ENCODE results near the gene ALG14.
"Not testable (repeated sequence)": the region's sequence is repeated elsewhere in the genome, so short reads cannot be mapped to it uniquely, and the experiment has no call there.

The ALG14 gene

GRCh38 chr1:95041491-95042165 lies 31.1 kb downstream of the ALG14 start:
- no peak for DNase-seq (ENCODE audit: low read depth)

GRCh38 chr1:95040032-95040525 lies 32.7 kb downstream of the ALG14 start:
- no peak for DNase-seq (ENCODE audit: low read depth)

GRCh38 chr1:95039360-95040031 lies 33.3 kb downstream of the ALG14 start:
- DNase-seq (ENCODE audit: low read depth): no peak

- no peak for DNase-seq (ENCODE audit: low read depth)
These were observed 37.2 kb downstream of the ALG14 start for GRCh38 chr1:95035536-95035935.

DNA sequence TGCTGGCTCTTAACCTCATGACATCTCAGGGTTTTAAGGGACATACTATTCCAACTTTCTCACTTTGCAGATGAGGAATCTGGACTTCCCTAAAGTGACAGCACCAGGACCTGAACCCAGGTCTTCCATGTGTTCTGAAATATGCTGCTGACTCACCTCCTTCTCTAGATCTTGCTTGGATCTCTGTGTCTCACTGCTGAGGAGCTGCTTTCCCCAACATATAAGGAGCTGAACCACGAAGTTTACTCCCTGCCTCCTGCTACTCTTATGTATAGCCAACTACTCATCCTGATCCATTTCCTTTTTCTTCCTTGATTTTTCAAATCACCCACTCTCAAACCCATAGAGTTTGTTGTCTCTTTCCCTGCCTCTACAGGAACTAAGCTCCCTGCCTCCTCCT lies 38.2 kb downstream of the ALG14 start:
- no peak for DNase-seq (ENCODE audit: low read depth)

- DNase-seq (ENCODE audit: low read depth): no peak
These were observed 38.9 kb downstream of the ALG14 start for GRCh38 chr1:95033843-95034242.

GRCh38 chr1:95029532-95029931 lies 43.2 kb downstream of the ALG14 start:
- DNase-seq (ENCODE audit: low read depth): no peak

DNA sequence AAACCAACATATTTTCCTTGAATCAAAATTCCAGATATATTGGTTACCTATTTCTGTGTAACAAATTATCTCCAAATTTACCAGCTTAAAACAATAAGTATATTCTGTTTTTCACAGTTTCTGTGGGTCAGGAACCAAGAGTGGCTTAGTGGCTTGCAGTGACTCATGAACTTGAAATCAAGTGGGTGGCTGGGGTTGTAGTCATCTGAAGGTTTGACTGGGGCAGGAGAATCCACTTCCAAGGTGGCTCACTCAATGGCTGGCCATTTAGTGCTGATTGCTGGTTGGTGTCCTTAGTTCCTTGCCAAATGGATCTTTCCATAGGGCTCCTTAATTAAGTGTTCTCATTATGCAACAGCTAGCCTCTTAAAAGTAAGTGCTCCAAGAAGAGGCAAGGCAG lies 43.8 kb downstream of the ALG14 start:
- DNase-seq (ENCODE audit: low read depth): no peak

GRCh38 chr1:95027046-95027445 lies 45.7 kb downstream of the ALG14 start:
- DNase-seq (ENCODE audit: low read depth): no peak

- DNase-seq (ENCODE audit: low read depth): no peak
These were observed 49.2 kb downstream of the ALG14 start for GRCh38 chr1:95023399-95024043.

GRCh38 chr1:95022644-95022926 lies 50.2 kb downstream of the ALG14 start:
- no peak for DNase-seq (ENCODE audit: low read depth)

DNA sequence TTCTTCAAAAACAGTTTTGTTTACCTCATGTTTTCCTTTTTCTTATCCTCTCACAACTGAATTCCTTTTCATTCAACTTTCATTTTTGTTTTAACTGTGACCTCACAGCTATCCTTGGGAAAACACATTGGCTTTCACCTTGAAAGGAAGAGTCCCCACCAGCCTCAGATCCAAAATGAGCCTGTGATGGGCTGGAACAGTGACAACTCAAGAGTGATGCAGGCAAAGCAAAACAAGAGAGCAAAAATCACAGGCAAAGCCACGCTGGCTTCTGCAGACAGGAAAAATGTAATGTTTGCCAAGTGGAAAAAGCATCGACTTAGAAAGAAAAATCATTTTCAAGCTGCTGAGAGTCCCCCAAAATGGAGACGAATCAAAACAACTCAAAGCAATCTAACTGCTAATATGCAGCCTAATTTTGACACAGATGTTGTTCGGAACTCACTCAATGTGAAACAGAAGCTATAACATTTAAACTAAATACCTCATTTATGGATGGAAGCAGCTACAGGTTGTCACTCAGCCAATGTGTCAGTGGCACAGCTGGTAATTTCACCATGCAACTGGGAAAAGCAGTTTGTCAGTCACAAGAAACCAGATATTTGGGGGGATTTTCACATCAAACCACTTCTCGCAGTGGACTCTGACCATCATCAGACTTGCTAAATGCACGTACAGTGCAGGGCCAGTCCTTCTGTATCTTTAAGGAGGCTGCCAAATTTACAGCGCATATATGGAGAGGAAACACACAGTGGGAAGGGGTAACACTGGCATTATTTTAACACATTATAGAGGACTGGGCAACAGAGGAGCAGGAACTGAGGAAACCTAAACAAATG lies 50.7 kb downstream of the ALG14 start:
- DNase-seq (ENCODE audit: low read depth): no peak

DNA sequence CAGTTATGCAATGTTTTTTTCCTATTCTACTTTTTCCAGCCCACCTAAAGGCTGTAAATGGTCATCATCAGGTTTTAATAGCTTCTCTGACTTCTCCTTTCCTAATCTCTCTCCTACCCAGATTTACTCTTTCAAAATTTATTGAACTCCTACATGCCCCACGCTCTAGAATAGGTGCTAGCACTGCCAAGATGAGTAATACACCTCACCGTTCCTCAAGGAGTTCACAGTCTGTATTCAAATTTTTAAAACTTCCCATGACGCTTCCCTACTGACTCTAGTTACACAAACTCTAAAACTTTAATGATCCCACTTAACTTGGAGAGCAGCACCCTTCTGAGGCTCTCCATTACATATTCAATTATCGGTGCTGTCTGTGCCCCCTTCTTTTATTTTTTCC lies 51.6 kb downstream of the ALG14 start:
- DNase-seq (ENCODE audit: low read depth): no peak

DNA sequence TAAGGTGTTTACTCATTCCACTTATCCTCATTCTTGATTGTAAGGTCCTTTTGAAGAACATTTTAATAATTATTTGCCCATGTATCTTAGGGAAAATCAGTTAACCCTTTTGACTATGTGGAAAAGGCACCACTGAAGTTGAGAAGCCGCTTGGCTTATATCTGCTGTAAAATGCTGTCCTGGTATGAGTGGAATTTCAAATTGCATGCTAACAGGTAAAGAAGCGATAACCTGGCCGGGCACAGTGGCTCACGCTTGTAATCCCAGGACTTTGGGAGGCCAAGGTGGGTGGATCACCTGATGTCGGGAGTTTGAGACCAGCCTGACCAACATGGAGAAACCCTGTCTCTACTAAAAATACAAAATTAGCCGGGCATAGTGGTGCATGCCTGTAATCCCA lies 53.3 kb downstream of the ALG14 start:
- not testable (repeated sequence) for DNase-seq (ENCODE audit: low read depth)

DNA sequence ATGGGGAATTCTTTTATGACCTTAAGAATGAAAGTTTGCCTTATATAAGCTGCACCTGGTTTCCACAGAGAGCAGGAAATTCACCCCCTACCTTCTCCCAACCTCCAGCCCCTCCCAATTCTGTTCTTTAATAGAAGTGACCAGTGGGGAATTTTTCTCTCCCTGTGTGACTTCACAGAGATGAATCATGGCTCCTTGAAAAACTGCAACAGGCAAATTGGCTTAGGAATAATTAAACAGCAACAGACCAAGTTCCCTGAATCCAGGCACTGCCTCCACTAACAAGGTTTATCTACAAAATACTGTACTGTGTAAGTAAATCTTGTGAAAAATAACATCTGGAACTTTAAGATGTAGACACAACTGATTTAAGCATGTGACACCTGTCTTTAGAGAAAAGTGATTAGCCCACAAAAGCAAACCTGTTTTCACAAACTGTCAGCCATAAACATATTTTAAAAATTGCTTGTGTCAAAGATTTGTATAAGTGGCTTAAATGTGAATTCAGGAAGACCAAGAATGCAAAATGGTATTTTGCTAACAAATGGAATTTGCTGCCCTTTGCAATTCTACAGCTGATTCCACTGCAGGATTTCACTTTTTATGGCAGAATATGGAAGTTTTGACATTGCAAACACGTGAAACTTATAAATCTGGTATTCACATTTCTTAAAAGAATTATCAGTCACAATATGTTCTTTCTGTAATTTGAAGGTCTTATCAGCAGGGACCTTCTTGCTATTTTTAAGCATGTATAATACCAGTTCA lies 54.0 kb downstream of the ALG14 start:
- no peak for DNase-seq (ENCODE audit: low read depth)

DNA sequence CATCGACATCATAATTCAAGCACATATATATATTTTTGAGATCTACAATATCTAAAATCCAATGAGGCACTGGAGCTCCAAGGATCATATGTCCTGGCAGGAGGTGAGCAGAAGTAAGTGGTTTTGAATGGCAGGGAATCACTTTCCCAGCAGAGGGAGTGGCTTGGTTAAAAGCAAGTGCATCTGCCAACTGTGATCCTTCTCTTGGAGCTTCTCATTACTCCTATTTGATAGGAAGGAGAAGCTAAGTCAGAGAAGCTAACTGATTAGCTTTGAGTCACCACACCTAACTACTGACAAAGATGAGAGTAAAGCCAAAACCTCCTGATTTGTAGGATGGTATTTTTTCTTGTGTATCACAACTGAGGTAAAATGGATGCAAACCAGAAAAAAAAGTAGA lies 55.0 kb downstream of the ALG14 start:
- no peak for DNase-seq (ENCODE audit: low read depth)

GRCh38 chr1:95015076-95015475 lies 57.7 kb downstream of the ALG14 start:
- DNase-seq (ENCODE audit: low read depth): no peak

GRCh38 chr1:95013950-95014574 lies 58.7 kb downstream of the ALG14 start:
- DNase-seq (ENCODE audit: low read depth): no peak

GRCh38 chr1:95012389-95012788 lies 60.4 kb downstream of the ALG14 start:
- DNase-seq (ENCODE audit: low read depth): no peak

- DNase-seq (ENCODE audit: low read depth): no peak
These were observed 62.6 kb downstream of the ALG14 start for GRCh38 chr1:95010158-95010557.

DNA sequence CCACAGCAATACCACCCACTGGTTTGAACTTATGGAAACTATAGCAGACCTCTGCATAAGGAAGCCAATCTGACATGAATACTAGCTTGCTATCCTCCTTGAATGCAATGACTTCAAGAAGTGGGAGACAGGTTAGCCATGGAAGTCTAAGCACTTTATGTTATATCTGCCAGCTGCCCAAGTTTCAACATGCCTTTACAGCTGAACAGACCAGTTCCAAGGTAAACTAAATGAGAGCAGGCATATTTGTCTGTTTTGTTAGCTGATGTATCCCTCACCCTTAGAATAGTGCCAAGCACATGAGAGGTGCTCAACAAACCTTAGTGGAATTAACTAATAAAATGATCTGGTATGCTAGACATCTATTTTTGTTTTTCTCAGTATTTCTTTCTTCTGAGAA lies 65.1 kb downstream of the ALG14 start:
- no peak for DNase-seq (ENCODE audit: low read depth)
